ENCODE data around the gene PSMD11. TPM values are rescaled to one million over a fixed set of nuclear protein-coding genes. Genes with fewer than 3 reads are reported as not detected.

The PSMD11 gene
- total and polyA plus RNA-seq, 2 of the 8 experiments (the other 6 are each of a cell fraction or from before 2014, with no cell fraction given): 68.4 to 171 TPM

GRCh38 chr17:32487473-32488176 is 43.3 kb downstream of the PSMD11 start (continued):
- TF ChIP-seq POLR2AphosphoS5 (IDR thresholded peaks at IDR 0.05; ENCODE audit: low read depth, low read length): no peak
- TF ChIP-seq TAF7 (optimal IDR thresholded peaks at IDR 0.05; ENCODE audit: borderline replicate concordance, low read depth, low read length): no peak
- no peak for TF ChIP-seq CTBP2 (IDR thresholded peaks at IDR 0.05; ENCODE audit: borderline replicate concordance, insufficient read depth, insufficient read length, low read length)
- TF ChIP-seq FOSL1 (IDR thresholded peaks at IDR 0.05; ENCODE audit: insufficient read depth, low read depth, low read length): no peak
- no peak for TF ChIP-seq CBX8 (IDR thresholded peaks at IDR 0.05; ENCODE audit: borderline replicate concordance, low read depth, low read length)
- no peak for TF ChIP-seq USF2 (IDR thresholded peaks at IDR 0.05; ENCODE audit: low read length)
- no peak for TF ChIP-seq SIX5 (IDR thresholded peaks at IDR 0.05; ENCODE audit: low read depth, low read length)
- TF ChIP-seq ATF3 (IDR thresholded peaks at IDR 0.05; ENCODE audit: insufficient read depth, low read depth, low read length): no peak
- no peak for TF ChIP-seq MAX (IDR thresholded peaks at IDR 0.05)
- no peak for TF ChIP-seq JUN (IDR thresholded peaks at IDR 0.05; ENCODE audit: low read depth, low read length)
- no peak for TF ChIP-seq ZNF274 (IDR thresholded peaks at IDR 0.05; ENCODE audit: borderline replicate concordance, extremely low read depth, low read length)
- TF ChIP-seq HDAC6 (IDR thresholded peaks at IDR 0.05; ENCODE audit: low read depth, low read length): no peak
- no peak for TF ChIP-seq SP1 (IDR thresholded peaks at IDR 0.05; ENCODE audit: low read depth, low read length)
- TF ChIP-seq PHF8 (conservative IDR thresholded peaks at IDR 0.05; ENCODE audit: low read depth, low read length): peak; percentile 42
- no peak for TF ChIP-seq CHD2 (IDR thresholded peaks at IDR 0.05; ENCODE audit: low read length)
- peak; percentile 33 for TF ChIP-seq KDM4A (IDR thresholded peaks at IDR 0.05; ENCODE audit: low read depth, low read length, severe bottlenecking)
- no peak for TF ChIP-seq BACH1 (IDR thresholded peaks at IDR 0.05; ENCODE audit: low read length)
- no peak for TF ChIP-seq GTF2F1 (IDR thresholded peaks at IDR 0.05; ENCODE audit: borderline replicate concordance, low read depth, low read length)
- no peak for TF ChIP-seq NRF1 (IDR thresholded peaks at IDR 0.05; ENCODE audit: low read depth, low read length)
- TF ChIP-seq RNF2 (IDR thresholded peaks at IDR 0.05; ENCODE audit: borderline replicate concordance, low read depth, low read length, missing control alignments, poor library complexity, severe bottlenecking): no peak
- no peak for TF ChIP-seq POU5F1 (IDR thresholded peaks at IDR 0.05; ENCODE audit: low read depth, low read length)
